ENCODE results near the gene KCTD13. TPM values are rescaled to one million over a fixed set of nuclear protein-coding genes. Genes with fewer than 3 reads are reported as not detected.

Gene KCTD13
- total and polyA plus RNA-seq, 4 donors, result 15.0 to 26.2 (median 16.5) TPM

- H3K4me1 ChIP-seq (ENCODE audit: control insufficient read depth in 5 of 5, insufficient read depth in 5 of 5, low read length in 5 of 5), result peaks cover 0 to 5% (median 0%) of the 10 kb centered on the region in 5 donors
- TF ChIP-seq CTCF (IDR thresholded peaks at IDR 0.05; ENCODE audit: control extremely low read depth, extremely low read depth), result no peak
- ATAC-seq (ENCODE audit: insufficient read depth, low FRiP score) (no peak), DNase-seq (no peak)
- peaks cover 0 to 6% (median 0%) of the 10 kb centered on the region in 4 donors for H3K9me3 ChIP-seq (ENCODE audit: control insufficient read depth in 4 of 4, insufficient read depth in 3 of 4, low read length in 3 of 4)
- no peaks in the 10 kb centered on the region for H3K36me3 ChIP-seq (ENCODE audit: control insufficient read depth in 4 of 4, insufficient read depth in 4 of 4, low read length in 4 of 4)
- H3K27me3 ChIP-seq (ENCODE audit: control insufficient read depth in 3 of 3, insufficient read depth in 3 of 3, low read length in 2 of 3), result peaks cover 4 to 33% (median 27%) of the 10 kb centered on the region in 3 donors
- no peak overlapping the region for H3K4me3 ChIP-seq
- H3K27ac ChIP-seq (ENCODE audit: low read depth in 1 of 2, low read length in 1 of 2), result no peak overlapping the region
- WGBS, 2 donors, result 15 to 16% methylated on average over 18 of the region's 18 CpGs
- H3K9ac ChIP-seq (ENCODE audit: insufficient read depth in 1 of 2, low read length in 2 of 2), result no peak overlapping the region
These were observed 49.8 kb downstream of the KCTD13 start for GRCh38 chr16:29876217-29876593.

- peaks cover 4 to 33% (median 27%) of the 10 kb centered on the region in 3 donors for H3K27me3 ChIP-seq (ENCODE audit: control insufficient read depth in 3 of 3, insufficient read depth in 3 of 3, low read length in 2 of 3)
- ATAC-seq (ENCODE audit: insufficient read depth, low FRiP score), result no peak
These were observed 50.8 kb downstream of the KCTD13 start for GRCh38 chr16:29875206-29875605.

GRCh38 chr16:29873319-29873718, 52.7 kb downstream of the KCTD13 start:
- H3K36me3 ChIP-seq (ENCODE audit: control insufficient read depth in 4 of 4, insufficient read depth in 4 of 4, low read length in 4 of 4), result no peaks in the 10 kb centered on the region
- peaks cover 0 to 5% (median 0%) of the 10 kb centered on the region in 5 donors for H3K4me1 ChIP-seq (ENCODE audit: control insufficient read depth in 5 of 5, insufficient read depth in 5 of 5, low read length in 5 of 5)
- ATAC-seq (ENCODE audit: insufficient read depth, low FRiP score) (no peak), DNase-seq (no peak)
- H3K27ac ChIP-seq (ENCODE audit: low read depth in 1 of 2, low read length in 1 of 2), result no peak overlapping the region
- peaks cover 0 to 6% (median 0%) of the 10 kb centered on the region in 4 donors for H3K9me3 ChIP-seq (ENCODE audit: control insufficient read depth in 4 of 4, insufficient read depth in 3 of 4, low read length in 3 of 4)
- H3K27me3 ChIP-seq (ENCODE audit: control insufficient read depth in 3 of 3, insufficient read depth in 3 of 3, low read length in 2 of 3), result peaks cover 0 to 33% (median 27%) of the 10 kb centered on the region in 3 donors
- no peak for TF ChIP-seq CTCF (IDR thresholded peaks at IDR 0.05; ENCODE audit: control extremely low read depth, extremely low read depth)
- WGBS, 2 donors, result 91 to 95% methylated on average over 23 to 26 of the region's 26 CpGs
- no peak overlapping the region for H3K4me3 ChIP-seq
- no peak overlapping the region for H3K9ac ChIP-seq (ENCODE audit: insufficient read depth in 1 of 2, low read length in 2 of 2)

More at GRCh38 chr16:29875206-29875605, 50.8 kb downstream of the KCTD13 start:
- DNase-seq, result no peak
- H3K36me3 ChIP-seq (ENCODE audit: control insufficient read depth in 4 of 4, insufficient read depth in 4 of 4, low read length in 4 of 4), result no peaks in the 10 kb centered on the region
- no peak for TF ChIP-seq CTCF (IDR thresholded peaks at IDR 0.05; ENCODE audit: control extremely low read depth, extremely low read depth)
- H3K4me1 ChIP-seq (ENCODE audit: control insufficient read depth in 5 of 5, insufficient read depth in 5 of 5, low read length in 5 of 5), result peaks cover 0 to 5% (median 0%) of the 10 kb centered on the region in 5 donors
- WGBS, 2 donors, result 95 to 98% methylated on average over 6 of the region's 6 CpGs
- H3K4me3 ChIP-seq, result no peak overlapping the region
- no peak overlapping the region for H3K9ac ChIP-seq (ENCODE audit: insufficient read depth in 1 of 2, low read length in 2 of 2)
- H3K9me3 ChIP-seq (ENCODE audit: control insufficient read depth in 4 of 4, insufficient read depth in 3 of 4, low read length in 3 of 4), result peaks cover 0 to 6% (median 0%) of the 10 kb centered on the region in 4 donors
- H3K27ac ChIP-seq (ENCODE audit: low read depth in 1 of 2, low read length in 1 of 2), result no peak overlapping the region

All from lung (tissue), 12 donors.